ENCODE data around the gene IL1R1. TPM values are rescaled to one million over a fixed set of nuclear protein-coding genes. Genes with fewer than 3 reads are reported as not detected.

IL1R1 gene
- total RNA-seq, 1 experiment from 2014 or later, result 0.39 TPM

- Histone ChIP-seq H2AK5ac (ENCODE audit: insufficient read length, low read length) (no peak overlapping the region), H3K79me2 (ENCODE audit: insufficient read depth, low read length) (no peaks in the 10 kb centered on the region), H3K27me3 (ENCODE audit: insufficient read depth, low read length) (no peaks in the 10 kb centered on the region), H2BK120ac (ENCODE audit: low read depth, low read length, poor library complexity, severe bottlenecking) (no peak overlapping the region), H3K4me2 (ENCODE audit: insufficient read depth, insufficient read length, low read length) (no peak overlapping the region), H4K20me1 (ENCODE audit: control insufficient read depth, insufficient read depth, insufficient read length) (no peaks in the 10 kb centered on the region), H3K23ac (ENCODE audit: insufficient read length, low read depth, low read length) (no peak overlapping the region), H2BK5ac (ENCODE audit: insufficient read length, low read length) (no peak overlapping the region), H3K14ac (ENCODE audit: insufficient read depth, low read length) (no peak overlapping the region), H2AFZ (ENCODE audit: low read length) (no peak overlapping the region), H2BK20ac (ENCODE audit: low read depth, low read length, poor library complexity, severe bottlenecking) (no peak overlapping the region), H3K56ac (ENCODE audit: insufficient read length, low read depth, low read length) (no peak overlapping the region), H3K9ac (ENCODE audit: extremely low read depth, insufficient read length, low read length) (no peak overlapping the region), H3K18ac (ENCODE audit: insufficient read length, low read depth, low read length) (no peak overlapping the region), H3K9me3 (ENCODE audit: control insufficient read depth, low read depth, low read length) (no peaks in the 10 kb centered on the region), H3T11ph (ENCODE audit: low read length) (no peak overlapping the region), H3K23me2 (ENCODE audit: insufficient read length, low read depth, low read length, poor library complexity, severe bottlenecking) (no peaks in the 10 kb centered on the region), H3K4ac (ENCODE audit: low read depth, low read length) (no peak overlapping the region), H3K27ac (ENCODE audit: insufficient read length, low read depth, low read length) (no peak overlapping the region), H3K4me1 (ENCODE audit: insufficient read depth, low read length) (no peaks in the 10 kb centered on the region), H3K79me1 (ENCODE audit: insufficient read depth, low read depth, low read length, poor library complexity, severe bottlenecking) (no peaks in the 10 kb centered on the region), H4K8ac (replicated peaks; ENCODE audit: insufficient read length, low read depth, low read length) (no peak overlapping the region), H2BK15ac (ENCODE audit: low read depth, low read length) (no peak overlapping the region), H4K91ac (ENCODE audit: insufficient read length, low read depth, low read length) (no peak overlapping the region), H2BK12ac (ENCODE audit: insufficient read length, low read depth, low read length) (no peak overlapping the region), H4K5ac (ENCODE audit: insufficient read length, low read depth, low read length) (no peak overlapping the region)
- H3K27me3 Mint-ChIP-seq (ENCODE audit: low read depth), result no peaks in the 10 kb centered on the region; the same call in 1 of the 2 replicates
- DNase-seq, result no peak
- H3K4me1 Mint-ChIP-seq, result peaks cover 0 to 3% of the 10 kb centered on the region in 2 experiments; a peak in 2 of 4 replicates
- WGBS (ENCODE audit: extremely low coverage, insufficient read length, low lambda C conversion rate), result no CpG with 5 or more reads among the region's 5 CpGs
- TF ChIP-seq CTCF (conservative IDR thresholded peaks at IDR 0.05), result no peak
- no peak overlapping the region for H3K27ac Mint-ChIP-seq
- H3K4me3 Mint-ChIP-seq, result no peak overlapping the region
- no peaks in the 10 kb centered on the region for H3K9me3 Mint-ChIP-seq
- no peaks in the 10 kb centered on the region for H3K36me3 Mint-ChIP-seq (ENCODE audit: insufficient read depth in 1 of 3, low read depth in 3 of 3)
Observed at GRCh38 chr2:102171946-102172345, 29.4 kb downstream of the IL1R1 start.
